Measurements from ENCODE around the gene HPF1. TPM values are rescaled to one million over a fixed set of nuclear protein-coding genes. Genes with fewer than 3 reads are reported as not detected.
"Not testable (repeated sequence)": the region's sequence is repeated elsewhere in the genome, so short reads cannot be mapped to it uniquely, and the experiment has no call there.

The HPF1 gene
- total RNA-seq, 1 experiment from 2014 or later = 15.9 TPM

DNA sequence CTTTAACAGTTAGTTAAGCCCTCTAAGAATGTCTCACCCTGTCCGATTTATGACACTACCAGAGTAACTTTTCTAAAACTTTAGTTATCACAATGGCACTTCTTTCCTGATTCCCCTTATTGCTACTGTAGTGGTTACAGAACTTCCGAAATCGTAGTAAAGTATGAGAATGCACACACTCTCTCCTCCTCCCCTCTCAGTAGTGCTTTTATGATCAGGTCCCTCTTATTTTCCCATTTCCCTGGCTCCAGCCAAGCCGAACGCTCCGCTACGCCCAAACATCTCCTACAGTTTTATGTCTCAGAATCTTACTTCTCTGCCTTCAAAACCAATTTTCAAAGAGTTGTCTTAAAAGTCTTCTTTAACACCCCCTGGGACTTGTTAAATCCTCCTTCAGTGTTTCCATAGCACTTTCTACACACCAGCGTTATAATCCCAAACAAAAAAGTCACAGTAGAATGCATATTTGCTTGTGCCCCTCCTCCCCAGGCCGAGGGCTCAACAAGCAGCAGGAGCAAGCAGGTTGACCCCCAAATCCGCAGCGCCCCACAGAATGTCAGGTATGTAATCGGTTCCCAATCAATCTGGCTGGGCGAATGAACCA lies 671 bp downstream of the HPF1 start:
- DNase-seq (ENCODE audit: low read depth) = peak; percentile 3
- in situ Hi-C loops (cut with HindIII; ENCODE audit: low pct_unique_long_range_greater_than_20kb, low sequenced_read_pairs) = no loop called here

GRCh38 chr4:169745291-169745690 lies 12.5 kb downstream of the HPF1 start:
- DNase-seq (ENCODE audit: low read depth) = no peak
- in situ Hi-C loops (cut with HindIII; ENCODE audit: low pct_unique_long_range_greater_than_20kb, low sequenced_read_pairs) = no loop called here

GRCh38 chr4:169744601-169745000 lies 13.1 kb downstream of the HPF1 start:
- no peak for DNase-seq (ENCODE audit: low read depth)
- in situ Hi-C loops (cut with HindIII; ENCODE audit: low pct_unique_long_range_greater_than_20kb, low sequenced_read_pairs) = no loop called here

GRCh38 chr4:169741569-169741968 lies 16.2 kb downstream of the HPF1 start:
- in situ Hi-C loops (cut with HindIII; ENCODE audit: low pct_unique_long_range_greater_than_20kb, low sequenced_read_pairs) = no loop called here
- no peak for DNase-seq (ENCODE audit: low read depth)

DNA sequence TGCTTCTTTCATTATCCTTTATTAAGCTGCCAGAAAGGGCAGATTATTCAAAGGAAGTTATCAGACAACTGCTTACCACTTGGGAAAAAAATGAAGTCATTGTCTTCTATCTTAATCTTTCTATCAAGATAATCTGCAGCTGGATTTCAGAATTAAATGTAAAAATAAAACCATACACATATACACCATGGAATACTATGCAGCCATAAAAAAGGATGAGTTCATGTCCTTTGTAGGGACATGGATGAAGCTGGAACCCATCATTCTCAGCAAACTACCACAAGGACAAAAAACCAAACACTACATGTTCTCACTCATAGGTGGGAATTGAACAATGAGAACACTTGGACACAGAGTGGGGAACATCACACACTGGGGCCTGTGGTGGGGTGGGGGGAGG lies 19.1 kb downstream of the HPF1 start:
- in situ Hi-C loops (cut with HindIII; ENCODE audit: low pct_unique_long_range_greater_than_20kb, low sequenced_read_pairs); DNase-seq (ENCODE audit: low read depth): not testable (repeated sequence)

DNA sequence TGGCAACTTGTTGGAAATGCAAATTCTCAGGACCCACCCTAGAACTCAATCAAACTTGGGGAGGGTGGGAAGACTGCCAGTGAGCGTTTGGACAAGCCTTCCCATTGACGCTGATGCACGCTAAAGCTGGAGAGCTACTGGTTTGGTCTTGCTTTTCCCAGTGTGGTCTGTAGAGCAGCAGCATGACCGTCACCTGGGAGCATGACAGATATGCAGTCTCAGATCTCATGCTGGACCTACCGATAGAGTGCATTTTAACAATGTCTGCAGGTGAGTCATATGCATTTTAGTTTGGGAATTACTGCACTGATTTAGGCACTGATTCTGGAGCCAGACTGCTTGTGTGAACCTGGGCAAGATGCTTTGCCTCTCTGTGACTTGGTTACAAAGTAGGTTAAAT lies 27.2 kb downstream of the HPF1 start:
- in situ Hi-C loops (cut with HindIII; ENCODE audit: low pct_unique_long_range_greater_than_20kb, low sequenced_read_pairs) = no loop called here
- DNase-seq (ENCODE audit: low read depth) = no peak

DNA sequence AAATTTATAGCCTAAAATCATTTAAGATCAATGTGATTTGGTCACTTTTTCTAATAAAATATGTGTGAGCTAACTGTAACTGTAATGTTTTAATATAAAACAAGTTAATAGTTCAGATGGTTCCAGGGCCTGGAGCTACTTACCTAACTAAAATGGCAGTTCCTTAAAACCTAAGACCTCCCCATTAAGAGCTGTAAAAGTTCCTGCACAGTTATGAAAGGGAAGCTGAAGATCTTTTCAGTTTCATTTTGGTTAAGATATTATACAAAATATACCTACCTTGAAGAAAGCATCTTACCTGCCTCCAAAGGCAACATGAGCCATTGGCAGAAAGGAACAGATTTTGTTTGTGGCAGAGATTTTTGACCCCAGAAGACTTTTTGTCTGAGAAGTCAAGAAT lies 30.1 kb downstream of the HPF1 start:
- in situ Hi-C loops (cut with HindIII; ENCODE audit: low pct_unique_long_range_greater_than_20kb, low sequenced_read_pairs) = no loop called here

DNA sequence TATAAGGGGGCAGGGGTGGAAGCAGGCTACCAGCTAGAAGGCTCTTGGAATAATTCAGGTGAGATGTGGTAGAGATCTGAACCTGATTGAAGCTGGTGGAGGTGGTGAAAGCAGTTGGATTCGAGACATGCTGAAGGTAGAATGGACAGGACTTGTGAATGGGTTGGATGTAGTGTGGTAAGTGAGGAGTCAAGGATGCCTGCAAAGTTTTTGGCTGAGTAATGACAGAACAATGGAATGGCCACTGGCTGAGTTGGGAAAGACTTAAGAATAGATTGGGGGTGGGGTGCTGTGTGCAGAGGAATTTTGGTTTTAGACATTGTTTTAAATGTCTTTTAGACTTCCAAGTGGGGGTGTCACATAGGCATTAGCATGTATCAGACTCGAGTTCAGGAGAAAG lies 33.5 kb downstream of the HPF1 start:
- no peak for DNase-seq (ENCODE audit: low read depth)
- in situ Hi-C loops (cut with HindIII; ENCODE audit: low pct_unique_long_range_greater_than_20kb, low sequenced_read_pairs) = no loop called here

More for the DNA sequence above, 30.1 kb downstream of the HPF1 start:
- no peak for DNase-seq (ENCODE audit: low read depth)

GRCh38 chr4:169723207-169723965 lies 34.4 kb downstream of the HPF1 start:
- DNase-seq (ENCODE audit: low read depth) = no peak
- in situ Hi-C loops (cut with HindIII; ENCODE audit: low pct_unique_long_range_greater_than_20kb, low sequenced_read_pairs) = no loop called here

DNA sequence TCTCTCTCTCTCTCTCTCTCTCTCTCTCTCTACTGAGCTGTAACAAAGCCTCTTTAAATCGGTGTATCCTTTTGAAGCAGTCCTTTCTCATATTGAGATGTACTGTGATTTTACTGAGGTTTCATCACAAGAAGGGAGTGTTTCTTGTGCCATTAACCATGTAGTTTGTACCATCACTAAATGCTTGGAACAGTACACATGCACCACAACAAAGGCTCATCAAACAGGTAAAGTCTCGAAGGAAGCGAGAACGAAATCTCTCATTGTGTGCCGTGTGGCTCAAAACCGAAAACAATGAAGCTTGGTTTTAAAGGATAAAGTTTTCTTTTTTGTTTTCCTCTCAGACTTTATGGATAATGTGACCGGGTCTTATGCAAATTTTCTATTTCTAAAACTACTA lies 37.2 kb downstream of the HPF1 start:
- no peak for DNase-seq (ENCODE audit: low read depth)
- in situ Hi-C loops (cut with HindIII; ENCODE audit: low pct_unique_long_range_greater_than_20kb, low sequenced_read_pairs) = no loop called here

DNA sequence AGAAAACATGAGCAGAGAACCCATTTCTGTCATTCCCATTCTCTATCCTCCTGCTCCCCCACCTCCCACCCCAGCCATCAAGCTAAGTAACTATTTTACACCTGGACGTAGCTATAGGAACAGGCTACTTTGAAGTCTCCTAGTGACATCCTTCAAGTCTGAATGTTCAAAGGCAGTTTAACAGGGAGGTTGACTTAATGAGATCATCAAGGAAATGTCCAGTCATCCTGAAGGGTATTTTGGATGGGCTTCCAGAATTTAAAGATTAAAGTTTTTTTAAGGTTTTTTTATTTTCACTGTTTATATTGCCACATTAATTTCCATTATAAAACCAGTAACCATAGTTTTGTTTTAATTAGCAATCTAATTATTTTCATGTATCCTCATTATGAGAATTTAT lies 41.1 kb downstream of the HPF1 start:
- in situ Hi-C loops (cut with HindIII; ENCODE audit: low pct_unique_long_range_greater_than_20kb, low sequenced_read_pairs) = no loop called here
- no peak for DNase-seq (ENCODE audit: low read depth)

- no peak for DNase-seq (ENCODE audit: low read depth)
- in situ Hi-C loops (cut with HindIII; ENCODE audit: low pct_unique_long_range_greater_than_20kb, low sequenced_read_pairs) = no loop called here
Measured at GRCh38 chr4:169715826-169716225, 41.9 kb downstream of the HPF1 start.

DNA sequence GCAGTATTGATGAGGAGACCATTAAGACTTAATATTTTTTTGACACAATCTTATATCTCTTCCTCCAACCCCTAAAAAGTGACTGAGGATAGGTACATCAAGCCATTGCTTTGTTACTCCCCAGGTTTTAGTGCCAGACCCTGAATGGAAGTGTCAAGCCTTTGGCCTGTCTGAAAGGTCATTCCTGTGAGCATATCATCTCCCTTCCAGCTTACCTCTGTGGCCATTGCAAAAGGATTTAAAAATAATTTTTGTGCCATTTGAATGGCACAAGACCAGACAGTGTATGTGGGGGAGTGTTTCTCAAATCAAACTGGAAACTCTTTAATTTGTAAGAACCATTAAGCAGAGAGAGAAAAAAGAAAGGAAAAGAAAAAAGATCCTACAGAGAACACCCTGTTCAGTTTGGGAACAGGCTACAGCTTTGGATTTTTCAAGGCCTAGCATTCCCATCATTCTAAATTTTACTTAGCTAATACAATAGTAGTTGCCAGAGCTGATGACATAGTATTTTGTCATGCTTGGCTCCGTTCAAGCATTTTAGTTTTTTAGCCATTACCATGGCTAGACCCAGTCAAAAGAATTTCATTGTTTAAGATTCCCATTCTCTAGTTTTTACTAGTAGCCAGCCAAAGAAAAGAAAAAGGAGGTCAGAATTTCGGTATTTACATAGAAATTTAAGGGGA lies 49.6 kb downstream of the HPF1 start:
- no peak for DNase-seq (ENCODE audit: low read depth)
- in situ Hi-C loops (cut with HindIII; ENCODE audit: low pct_unique_long_range_greater_than_20kb, low sequenced_read_pairs) = no loop called here

GRCh38 chr4:169698331-169698730 lies 59.4 kb downstream of the HPF1 start:
- in situ Hi-C loops (cut with HindIII; ENCODE audit: low pct_unique_long_range_greater_than_20kb, low sequenced_read_pairs) = no loop called here
- no peak for DNase-seq (ENCODE audit: low read depth)

DNA sequence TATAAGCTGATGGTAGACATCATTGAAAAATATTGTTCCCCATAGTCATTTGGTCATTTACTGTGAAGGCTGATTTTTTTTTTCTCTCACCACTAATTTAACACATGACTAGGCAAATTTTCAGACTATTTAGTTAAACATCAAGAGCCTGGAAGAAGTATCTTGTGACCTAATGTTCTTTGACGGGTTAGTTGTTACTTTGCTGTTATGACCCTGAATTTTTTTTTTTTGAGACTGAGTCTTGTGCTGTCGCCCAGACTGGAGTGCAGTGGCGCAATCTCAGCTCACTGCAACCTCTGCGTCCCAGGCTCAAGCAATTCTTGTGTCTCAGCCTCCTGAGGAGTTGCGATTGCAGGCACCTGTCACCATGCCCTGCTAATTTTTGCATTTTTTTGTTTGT lies 67.0 kb downstream of the HPF1 start:
- DNase-seq (ENCODE audit: low read depth) = peak; percentile 9
- in situ Hi-C loops (cut with HindIII; ENCODE audit: low pct_unique_long_range_greater_than_20kb, low sequenced_read_pairs) = no loop called here

GRCh38 chr4:169689681-169690080 lies 68.1 kb downstream of the HPF1 start:
- in situ Hi-C loops (cut with HindIII; ENCODE audit: low pct_unique_long_range_greater_than_20kb, low sequenced_read_pairs) = no loop called here
- no peak for DNase-seq (ENCODE audit: low read depth)

- in situ Hi-C loops (cut with HindIII; ENCODE audit: low pct_unique_long_range_greater_than_20kb, low sequenced_read_pairs) = no loop called here
- DNase-seq (ENCODE audit: low read depth) = no peak
Measured at GRCh38 chr4:169682372-169683047, 75.2 kb downstream of the HPF1 start.

Measured in Caki2 (cell line).